ENCODE data around the gene MRPS22. TPM values are rescaled to one million over a fixed set of nuclear protein-coding genes. Genes with fewer than 3 reads are reported as not detected.

Gene MRPS22
- total and polyA plus RNA-seq, 2 of the 8 experiments (the other 6 are each of a cell fraction or from before 2014, with no cell fraction given) = 28.3 to 45.8 TPM

DNA sequence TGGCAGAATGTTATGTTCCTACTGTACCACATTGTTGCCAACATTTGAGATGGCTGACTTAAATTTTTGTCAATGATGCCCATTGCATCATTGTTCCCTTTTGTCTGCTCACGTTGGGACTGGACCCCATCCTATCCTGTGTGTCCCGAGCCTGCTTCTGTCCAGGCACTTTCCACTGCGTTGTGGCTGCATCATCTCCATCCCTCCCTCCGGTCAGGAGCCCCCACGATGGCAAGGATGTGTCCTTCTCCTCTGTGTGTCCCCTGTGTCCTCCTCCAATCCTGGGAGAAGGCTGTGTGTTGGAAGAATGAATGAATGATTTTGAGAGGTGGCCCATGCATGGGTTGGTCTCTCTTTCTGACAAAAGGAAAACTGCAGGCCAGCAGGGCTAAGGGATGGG lies 19.4 kb upstream of the MRPS22 start:
- Histone ChIP-seq H4K8ac (ENCODE audit: extremely low read depth, insufficient read depth, low read length) (no peak overlapping the region), H3K14ac (ENCODE audit: insufficient read length) (no peak overlapping the region), H2AK5ac (ENCODE audit: low read depth, low read length) (no peak overlapping the region), H4K5ac (ENCODE audit: insufficient read length, low read depth, low read length) (no peak overlapping the region), H2BK5ac (ENCODE audit: low read depth, low read length) (no peak overlapping the region), H3K27me3 (replicated peaks in 1 of 4; ENCODE audit: control insufficient read depth in 3 of 4, extremely low read depth in 1 of 4, insufficient read depth in 3 of 4, low read length in 3 of 4) (peaks cover 0 to 2% (median 0%) of the 10 kb centered on the region in 4 experiments; a peak in 2 of 7 replicates), H4K20me1 (replicated peaks in 1 of 2; ENCODE audit: control insufficient read depth in 1 of 2, insufficient read depth in 2 of 2, low read length in 2 of 2) (no peaks in the 10 kb centered on the region), H3K36me3 (ENCODE audit: control insufficient read depth in 2 of 4, insufficient read depth in 4 of 4, low read length in 3 of 4) (no peaks in the 10 kb centered on the region), H3K18ac (ENCODE audit: extremely low read depth, low read length) (no peak overlapping the region), H3K79me2 (ENCODE audit: control insufficient read depth in 1 of 2, insufficient read depth in 2 of 2, low read length in 2 of 2) (no peaks in the 10 kb centered on the region), H3K79me1 (ENCODE audit: low read depth, low read length) (no peaks in the 10 kb centered on the region), H3K4me1 (replicated peaks in 1 of 4; ENCODE audit: control insufficient read depth in 3 of 4, insufficient read depth in 4 of 4, low read length in 3 of 4) (peaks cover 0 to 2% (median 0%) of the 10 kb centered on the region in 4 experiments; a peak in 2 of 7 replicates), H3K9me3 (ENCODE audit: insufficient read depth in 2 of 2, low read depth in 1 of 2, low read length in 1 of 2) (no peaks in the 10 kb centered on the region), H3K23ac (ENCODE audit: insufficient read length) (no peak overlapping the region), H2BK20ac (ENCODE audit: low read length) (no peak overlapping the region), H3K23me2 (ENCODE audit: low read depth, low read length) (no peaks in the 10 kb centered on the region), H2AFZ (ENCODE audit: low read length) (no peak overlapping the region), H2BK15ac (ENCODE audit: low read length) (no peak overlapping the region), H3K4me2 (ENCODE audit: insufficient read depth in 1 of 2, low read depth in 2 of 2, low read length in 2 of 2) (no peak overlapping the region), H2BK12ac (ENCODE audit: low read depth, low read length) (no peak overlapping the region), H2BK120ac (replicated peaks; ENCODE audit: low read depth, low read length) (no peak overlapping the region), H3K56ac (replicated peaks; ENCODE audit: insufficient read length, low read depth, low read length) (no peak overlapping the region), H3K4me3 (ENCODE audit: extremely low read depth in 1 of 4, insufficient read depth in 2 of 4, low read depth in 3 of 4, low read length in 4 of 4) (no peak overlapping the region), H3K27ac (ENCODE audit: low read depth, low read length) (no peak overlapping the region), H3K4ac (replicated peaks; ENCODE audit: insufficient read length, low read depth, low read length) (no peak overlapping the region), H4K91ac (replicated peaks; ENCODE audit: insufficient read length, low read length) (no peak overlapping the region), H3K9ac (replicated peaks in 1 of 4; ENCODE audit: extremely low read depth in 1 of 4, low read depth in 3 of 4, low read length in 3 of 4) (no peak overlapping the region)
- no peak for DNase-seq (ENCODE audit: low read depth in 1 of 2, low spot score in 2 of 2)
- FAIRE-seq = no peak
- ChIA-PET POLR2A (ENCODE audit: partially characterized antibody) (interaction anchor here (0.6 kb wide), 1 partner anchor 377 kb away, joined by 3 read pairs; the partner anchor contains the start of genes FOXL2 and FOXL2NB), CTCF (ENCODE audit: partially characterized antibody) (no interaction called here)
- TF ChIP-seq, protein P1, sequence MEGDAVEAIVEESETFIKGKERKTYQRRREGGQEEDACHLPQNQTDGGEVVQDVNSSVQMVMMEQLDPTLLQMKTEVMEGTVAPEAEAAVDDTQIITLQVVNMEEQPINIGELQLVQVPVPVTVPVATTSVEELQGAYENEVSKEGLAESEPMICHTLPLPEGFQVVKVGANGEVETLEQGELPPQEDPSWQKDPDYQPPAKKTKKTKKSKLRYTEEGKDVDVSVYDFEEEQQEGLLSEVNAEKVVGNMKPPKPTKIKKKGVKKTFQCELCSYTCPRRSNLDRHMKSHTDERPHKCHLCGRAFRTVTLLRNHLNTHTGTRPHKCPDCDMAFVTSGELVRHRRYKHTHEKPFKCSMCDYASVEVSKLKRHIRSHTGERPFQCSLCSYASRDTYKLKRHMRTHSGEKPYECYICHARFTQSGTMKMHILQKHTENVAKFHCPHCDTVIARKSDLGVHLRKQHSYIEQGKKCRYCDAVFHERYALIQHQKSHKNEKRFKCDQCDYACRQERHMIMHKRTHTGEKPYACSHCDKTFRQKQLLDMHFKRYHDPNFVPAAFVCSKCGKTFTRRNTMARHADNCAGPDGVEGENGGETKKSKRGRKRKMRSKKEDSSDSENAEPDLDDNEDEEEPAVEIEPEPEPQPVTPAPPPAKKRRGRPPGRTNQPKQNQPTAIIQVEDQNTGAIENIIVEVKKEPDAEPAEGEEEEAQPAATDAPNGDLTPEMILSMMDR (IDR thresholded peaks at IDR 0.05; ENCODE audit: control extremely low read depth in 1 of 3, insufficient read depth in 1 of 3, low read depth in 1 of 3, low read length in 3 of 3) = no peak
- no peak for TF ChIP-seq BACH1 (IDR thresholded peaks at IDR 0.05; ENCODE audit: low read length)
- TF ChIP-seq SUZ12 (IDR thresholded peaks at IDR 0.05; ENCODE audit: low read length) = no peak
- WGBS, 2 experiments (ENCODE audit: extremely low coverage in 1 of 2, insufficient coverage in 1 of 2, insufficient read length in 1 of 2, insufficient replicate concordance in 2 of 2, low coverage in 1 of 2, low lambda C conversion rate in 2 of 2, missing lambda C conversion rate in 1 of 2) = 68% methylated on average over 5 of the region's 5 CpGs; no CpG with 5 or more reads in 1 of the 2 experiments

Measured in H1 (cell line).